ENCODE data around the gene TH.

The TH gene

GRCh38 chr11:2205981-2206690, 34.5 kb upstream of the TH start:
- Histone ChIP-seq H3K27me3 (ENCODE audit: low read depth, low read length) (no peaks in the 10 kb centered on the region), H3K4me1 (ENCODE audit: control insufficient read depth in 1 of 2, insufficient read depth in 2 of 2, low read length in 2 of 2) (no peaks in the 10 kb centered on the region), H3K36me3 (ENCODE audit: control insufficient read depth in 1 of 2, insufficient read depth in 2 of 2, low read length in 2 of 2) (no peaks in the 10 kb centered on the region), H3K9me3 (ENCODE audit: control insufficient read depth in 1 of 2, low read length in 2 of 2) (peaks cover 0 to 9% of the 10 kb centered on the region in 2 donors), H3K4me3 (ENCODE audit: low read depth in 1 of 2, low read length in 2 of 2) (no peak overlapping the region), H3K27ac (ENCODE audit: low read length) (no peak overlapping the region)

GRCh38 chr11:2205214-2205720, 33.7 kb upstream of the TH start:
- H3K9me3 ChIP-seq (ENCODE audit: control insufficient read depth in 1 of 2, low read length in 2 of 2) = peaks cover 0 to 9% of the 10 kb centered on the region in 2 donors
- no peaks in the 10 kb centered on the region for H3K4me1 ChIP-seq (ENCODE audit: control insufficient read depth in 1 of 2, insufficient read depth in 2 of 2, low read length in 2 of 2)
- H3K27ac ChIP-seq (ENCODE audit: low read length) = no peak overlapping the region
- no peaks in the 10 kb centered on the region for H3K27me3 ChIP-seq (ENCODE audit: low read depth, low read length)
- H3K4me3 ChIP-seq (ENCODE audit: low read depth in 1 of 2, low read length in 2 of 2) = no peak overlapping the region
- no peaks in the 10 kb centered on the region for H3K36me3 ChIP-seq (ENCODE audit: control insufficient read depth in 1 of 2, insufficient read depth in 2 of 2, low read length in 2 of 2)

- H3K36me3 ChIP-seq (ENCODE audit: control insufficient read depth in 1 of 2, insufficient read depth in 2 of 2, low read length in 2 of 2) = no peaks in the 10 kb centered on the region
- H3K27me3 ChIP-seq (ENCODE audit: low read depth, low read length) = no peaks in the 10 kb centered on the region
Observed at GRCh38 chr11:2204361-2205213, 33.0 kb upstream of the TH start.

GRCh38 chr11:2203440-2204259, 32.0 kb upstream of the TH start:
- Histone ChIP-seq H3K27ac (ENCODE audit: low read length) (no peak overlapping the region), H3K36me3 (ENCODE audit: control insufficient read depth in 1 of 2, insufficient read depth in 2 of 2, low read length in 2 of 2) (no peaks in the 10 kb centered on the region)

More at GRCh38 chr11:2204361-2205213, 33.0 kb upstream of the TH start:
- H3K4me3 ChIP-seq (ENCODE audit: low read depth in 1 of 2, low read length in 2 of 2) = no peak overlapping the region
- H3K4me1 ChIP-seq (ENCODE audit: control insufficient read depth in 1 of 2, insufficient read depth in 2 of 2, low read length in 2 of 2) = no peaks in the 10 kb centered on the region
- H3K27ac ChIP-seq (ENCODE audit: low read length) = no peak overlapping the region
- H3K9me3 ChIP-seq (ENCODE audit: control insufficient read depth in 1 of 2, low read length in 2 of 2) = peaks cover 0 to 9% of the 10 kb centered on the region in 2 donors

GRCh38 chr11:2202900-2203439, 31.4 kb upstream of the TH start:
- no peak overlapping the region for H3K27ac ChIP-seq (ENCODE audit: low read length)
- peaks cover 0 to 9% of the 10 kb centered on the region in 2 donors for H3K9me3 ChIP-seq (ENCODE audit: control insufficient read depth in 1 of 2, low read length in 2 of 2)
- no peaks in the 10 kb centered on the region for H3K4me1 ChIP-seq (ENCODE audit: control insufficient read depth in 1 of 2, insufficient read depth in 2 of 2, low read length in 2 of 2)
- no peak overlapping the region for H3K4me3 ChIP-seq (ENCODE audit: low read depth in 1 of 2, low read length in 2 of 2)
- H3K36me3 ChIP-seq (ENCODE audit: control insufficient read depth in 1 of 2, insufficient read depth in 2 of 2, low read length in 2 of 2) = no peaks in the 10 kb centered on the region
- H3K27me3 ChIP-seq (ENCODE audit: low read depth, low read length) = no peaks in the 10 kb centered on the region

More at GRCh38 chr11:2203440-2204259, 32.0 kb upstream of the TH start:
- peaks cover 0 to 9% of the 10 kb centered on the region in 2 donors for H3K9me3 ChIP-seq (ENCODE audit: control insufficient read depth in 1 of 2, low read length in 2 of 2)
- H3K4me3 ChIP-seq (ENCODE audit: low read depth in 1 of 2, low read length in 2 of 2) = no peak overlapping the region
- no peaks in the 10 kb centered on the region for H3K27me3 ChIP-seq (ENCODE audit: low read depth, low read length)
- no peaks in the 10 kb centered on the region for H3K4me1 ChIP-seq (ENCODE audit: control insufficient read depth in 1 of 2, insufficient read depth in 2 of 2, low read length in 2 of 2)

- H3K27ac ChIP-seq (ENCODE audit: low read length) = no peak overlapping the region
Observed at GRCh38 chr11:2202071-2202899, 30.7 kb upstream of the TH start.

GRCh38 chr11:2201542-2201941, 29.9 kb upstream of the TH start:
- Histone ChIP-seq H3K4me3 (ENCODE audit: low read depth in 1 of 2, low read length in 2 of 2) (no peak overlapping the region), H3K27me3 (ENCODE audit: low read depth, low read length) (no peaks in the 10 kb centered on the region), H3K27ac (ENCODE audit: low read length) (no peak overlapping the region), H3K9me3 (ENCODE audit: control insufficient read depth in 1 of 2, low read length in 2 of 2) (no peaks in the 10 kb centered on the region), H3K4me1 (ENCODE audit: control insufficient read depth in 1 of 2, insufficient read depth in 2 of 2, low read length in 2 of 2) (no peaks in the 10 kb centered on the region), H3K36me3 (ENCODE audit: control insufficient read depth in 1 of 2, insufficient read depth in 2 of 2, low read length in 2 of 2) (no peaks in the 10 kb centered on the region)

More at GRCh38 chr11:2202071-2202899, 30.7 kb upstream of the TH start:
- Histone ChIP-seq H3K9me3 (ENCODE audit: control insufficient read depth in 1 of 2, low read length in 2 of 2) (peaks cover 0 to 4% of the 10 kb centered on the region in 2 donors), H3K4me3 (ENCODE audit: low read depth in 1 of 2, low read length in 2 of 2) (no peak overlapping the region), H3K27me3 (ENCODE audit: low read depth, low read length) (no peaks in the 10 kb centered on the region), H3K4me1 (ENCODE audit: control insufficient read depth in 1 of 2, insufficient read depth in 2 of 2, low read length in 2 of 2) (no peaks in the 10 kb centered on the region), H3K36me3 (ENCODE audit: control insufficient read depth in 1 of 2, insufficient read depth in 2 of 2, low read length in 2 of 2) (no peaks in the 10 kb centered on the region)

GRCh38 chr11:2200957-2201519, 29.4 kb upstream of the TH start:
- Histone ChIP-seq H3K9me3 (ENCODE audit: control insufficient read depth in 1 of 2, low read length in 2 of 2) (no peaks in the 10 kb centered on the region), H3K27me3 (ENCODE audit: low read depth, low read length) (no peaks in the 10 kb centered on the region), H3K4me3 (ENCODE audit: low read depth in 1 of 2, low read length in 2 of 2) (no peak overlapping the region), H3K27ac (ENCODE audit: low read length) (no peak overlapping the region), H3K36me3 (ENCODE audit: control insufficient read depth in 1 of 2, insufficient read depth in 2 of 2, low read length in 2 of 2) (no peaks in the 10 kb centered on the region), H3K4me1 (ENCODE audit: control insufficient read depth in 1 of 2, insufficient read depth in 2 of 2, low read length in 2 of 2) (no peaks in the 10 kb centered on the region)

- Histone ChIP-seq H3K4me3 (ENCODE audit: low read depth in 1 of 2, low read length in 2 of 2) (no peak overlapping the region), H3K9me3 (ENCODE audit: control insufficient read depth in 1 of 2, low read length in 2 of 2) (no peaks in the 10 kb centered on the region), H3K4me1 (ENCODE audit: control insufficient read depth in 1 of 2, insufficient read depth in 2 of 2, low read length in 2 of 2) (no peaks in the 10 kb centered on the region)
Observed at GRCh38 chr11:2200536-2200935, 28.9 kb upstream of the TH start.

More at GRCh38 chr11:2200536-2200935, 28.9 kb upstream of the TH start:
- H3K27ac ChIP-seq (ENCODE audit: low read length) = no peak overlapping the region
- H3K27me3 ChIP-seq (ENCODE audit: low read depth, low read length) = no peaks in the 10 kb centered on the region
- no peaks in the 10 kb centered on the region for H3K36me3 ChIP-seq (ENCODE audit: control insufficient read depth in 1 of 2, insufficient read depth in 2 of 2, low read length in 2 of 2)
